Activated CD4-positive, CD25-positive, alpha-beta regulatory T cell treated with anti-CD3 and anti-CD28 coated beads, Interleukin-2, amount 50 U/mL, for 24 hours (primary cell): Measurements from ENCODE around the gene MAP7D3.
"Not testable (repeated sequence)": the region's sequence is repeated elsewhere in the genome, so short reads cannot be mapped to it uniquely, and the experiment has no call there.

Experiments
- ATAC-seq, 2 donors: fragments of 150-1000 bp; cut with Tn5 transposase; one replicate each; pipeline ENCODE4 v1.10.0; 2021; ENCODE audit warnings: mild to moderate bottlenecking in 1 of 2, moderate library complexity in 1 of 2

MAP7D3 gene

DNA sequence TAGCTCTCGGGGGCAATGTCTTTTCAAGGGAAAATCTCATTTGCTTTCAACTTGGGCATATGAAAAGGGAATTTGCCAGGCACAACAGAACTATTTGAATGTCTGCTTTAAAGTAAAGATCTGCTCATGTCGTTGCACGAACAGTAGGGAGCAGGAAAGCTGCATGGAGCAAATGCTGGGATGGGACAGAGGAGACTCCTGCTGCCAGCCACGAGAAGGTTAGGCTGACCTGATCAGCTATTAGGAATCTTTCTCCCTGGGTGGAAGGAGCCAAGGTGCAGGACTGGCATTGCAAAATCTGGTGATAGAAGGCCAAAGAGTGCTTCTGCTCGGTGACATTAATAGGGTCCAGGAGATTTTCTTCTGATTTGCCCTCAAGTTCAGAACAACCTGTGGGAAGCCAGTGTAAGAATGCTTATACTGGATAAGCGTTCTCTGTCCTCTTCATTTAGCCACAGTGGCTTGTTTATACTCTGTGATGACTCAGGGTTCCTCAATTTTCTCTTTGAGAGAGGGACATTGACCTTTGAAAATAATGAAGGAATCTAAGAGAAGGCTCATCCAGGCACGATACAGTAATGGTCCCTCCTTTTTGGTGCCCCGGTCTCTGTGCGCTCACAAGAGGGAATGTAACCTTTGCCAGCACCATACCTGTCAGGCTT lies 80.9 kb downstream of the MAP7D3 start:
- no peak for ATAC-seq

- ATAC-seq: no peak
Observed at GRCh38 chrX:136168929-136169735, 82.1 kb downstream of the MAP7D3 start.

- ATAC-seq: not testable (repeated sequence)
Observed at GRCh38 chrX:136167989-136168388, 83.2 kb downstream of the MAP7D3 start.

GRCh38 chrX:136166221-136166855 lies 84.9 kb downstream of the MAP7D3 start:
- no peak for ATAC-seq

DNA sequence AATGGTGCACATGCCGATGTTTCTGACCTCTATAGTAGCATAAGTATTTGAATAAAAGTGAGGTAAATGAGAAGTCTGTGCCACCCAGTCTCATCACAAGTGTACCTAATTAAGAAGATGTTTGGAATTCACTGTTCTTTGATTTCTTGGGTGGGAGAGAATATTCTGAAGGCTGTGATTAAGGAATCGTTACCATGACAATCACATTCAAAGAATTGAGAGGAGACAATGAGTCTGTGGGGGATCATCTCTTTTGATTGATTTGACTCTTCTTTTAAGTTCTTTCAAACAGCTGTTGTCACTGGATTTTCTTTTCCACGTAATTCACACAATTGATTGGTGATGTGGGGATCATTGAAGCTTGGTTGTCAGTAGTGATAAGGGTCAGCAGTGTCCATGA lies 85.8 kb downstream of the MAP7D3 start:
- ATAC-seq: no peak

GRCh38 chrX:136163689-136164088 lies 87.5 kb downstream of the MAP7D3 start:
- ATAC-seq: no peak
